GM19239 (cell line): ENCODE measurements around the gene RRBP1.

Experiments
- DNase-seq: peaks from one replicate; pipeline ENCODE4 v3.0.0; 2011; ENCODE audit warnings: low spot score; ENCODE audit not compliant: insufficient read length
- FAIRE-seq: peaks from 2 replicates; lab custom pipeline; 2011; peaks lifted over from hg19 to GRCh38; lab: Jason Lieb, UNC

RRBP1 gene

DNA sequence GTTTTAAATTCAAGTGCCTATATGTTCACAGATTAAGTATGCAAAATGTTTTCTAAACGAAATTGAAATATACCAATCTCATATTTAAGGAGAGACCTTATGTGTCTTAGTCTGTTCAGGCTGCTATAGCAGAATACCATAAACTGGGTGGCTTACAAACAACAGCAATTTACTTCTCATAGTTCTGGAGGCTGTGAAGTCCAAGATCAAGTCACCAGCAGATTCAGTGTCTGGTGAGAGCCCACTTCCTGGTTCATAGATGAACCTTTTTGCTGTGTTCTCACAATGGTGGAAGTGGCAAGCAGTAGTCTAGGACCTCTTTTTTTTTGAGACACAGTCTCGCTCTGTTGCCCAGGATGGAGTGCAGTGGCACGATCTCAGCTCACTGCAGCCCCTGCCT lies 115.7 kb downstream of the RRBP1 start:
- FAIRE-seq (no peak), DNase-seq (no peak)

DNA sequence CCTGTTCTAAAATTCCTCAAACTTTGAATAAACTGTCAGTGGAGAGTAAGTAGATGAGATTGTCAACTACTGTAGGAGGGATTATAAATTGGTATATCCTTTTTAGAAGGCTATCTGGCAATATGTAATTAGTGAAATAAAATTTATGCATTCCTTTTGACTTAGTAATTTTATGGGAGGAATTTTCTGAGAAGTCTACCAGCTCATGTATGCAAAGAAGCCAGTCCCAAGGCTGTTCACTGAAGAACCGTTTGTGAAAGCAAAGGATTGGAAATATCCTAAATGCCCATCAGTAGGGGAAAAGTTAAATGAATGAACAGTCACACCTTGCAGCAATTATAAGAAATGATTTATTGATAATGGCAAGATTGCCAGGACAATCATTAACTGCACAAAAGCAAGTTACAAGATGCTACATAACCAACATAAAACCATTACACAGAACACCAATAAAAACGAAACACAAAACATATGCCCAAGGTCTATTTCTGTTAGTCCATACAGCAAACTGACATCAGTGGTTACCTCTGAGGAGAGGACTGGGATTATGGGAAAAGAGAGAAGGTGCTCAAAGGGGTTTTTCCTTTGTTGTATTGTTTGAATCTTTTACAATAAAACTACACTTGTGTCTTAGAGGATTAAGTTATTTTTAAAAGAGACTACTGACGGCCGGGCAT lies 116.7 kb downstream of the RRBP1 start:
- no peak for DNase-seq

More for the DNA sequence above, 116.7 kb downstream of the RRBP1 start:
- no peak for FAIRE-seq
